WTC11 (cell line): ENCODE measurements around the gene ELOA. TPM values are rescaled to one million over a fixed set of nuclear protein-coding genes. Genes with fewer than 3 reads are reported as not detected.

ENCODE experiments used
- total RNA-seq: library from RNA; stranded (reverse); gene quantifications from 3 replicates; pipeline ENCODE4 v1.2.3, GENCODE V29; 2021

The ELOA gene
- total RNA-seq, 1 experiment from 2014 or later, result 45.1 TPM

Other genes starting within 250 kb of the ELOA start
- 4.9 to 5.6 TPM (median 5.4 TPM) in 3 replicates for gene E2F2, start 212.2 kb upstream of the ELOA start, total RNA-seq
- 168 to 278 TPM (median 273 TPM) in 3 replicates for gene ID3, start 184.0 kb upstream of the ELOA start, total RNA-seq
- gene RPL11, start 51.7 kb upstream of the ELOA start, total RNA-seq, result 1,406 to 1,500 TPM (median 1,442 TPM) in 3 replicates
- 59.9 to 66.2 TPM (median 62.2 TPM) in 3 replicates for gene PITHD1, start 34.9 kb downstream of the ELOA start, total RNA-seq
- gene LYPLA2, start 47.7 kb downstream of the ELOA start, total RNA-seq, result 131 to 164 TPM (median 134 TPM) in 3 replicates
- gene GALE, start 57.3 kb downstream of the ELOA start, total RNA-seq, result 30.3 to 36.6 TPM (median 35.8 TPM) in 3 replicates
- 22.7 to 31.2 TPM (median 25.4 TPM) in 3 replicates for gene HMGCL, start 82.0 kb downstream of the ELOA start, total RNA-seq
- gene FUCA1, start 124.8 kb downstream of the ELOA start, total RNA-seq, result 7.5 to 8.3 TPM (median 7.8 TPM) in 3 replicates
- gene CNR2, start 169.9 kb downstream of the ELOA start, total RNA-seq, result not detected in 3 replicates
- gene PNRC2, start 216.4 kb downstream of the ELOA start, total RNA-seq, result 133 to 166 TPM (median 153 TPM) in 3 replicates
- 163 to 178 TPM (median 170 TPM) in 3 replicates for gene SRSF10, start 236.9 kb downstream of the ELOA start, total RNA-seq